Measurements from ENCODE around the gene ACBD4.

DNA sequence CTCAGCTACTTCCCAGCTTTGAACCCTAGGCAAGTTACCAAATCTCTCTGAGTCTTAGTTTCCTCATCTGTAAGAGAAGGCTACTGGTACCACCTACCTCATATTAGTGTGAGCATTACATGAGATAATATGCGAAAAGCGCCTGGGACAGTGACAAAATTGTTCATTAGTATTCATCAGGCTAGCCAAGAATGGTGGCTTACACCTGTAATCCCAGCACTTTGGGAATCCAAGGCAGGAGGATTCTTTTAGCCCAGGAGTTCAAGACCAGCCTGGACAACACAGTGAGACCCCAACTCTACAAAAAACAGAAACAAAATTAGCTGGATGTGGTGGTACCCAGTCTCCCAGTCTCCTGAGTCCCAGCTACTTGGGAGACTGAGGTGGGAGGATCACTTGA, 6.5 kb upstream of the ACBD4 start:
- TF ChIP-seq, protein P1, sequence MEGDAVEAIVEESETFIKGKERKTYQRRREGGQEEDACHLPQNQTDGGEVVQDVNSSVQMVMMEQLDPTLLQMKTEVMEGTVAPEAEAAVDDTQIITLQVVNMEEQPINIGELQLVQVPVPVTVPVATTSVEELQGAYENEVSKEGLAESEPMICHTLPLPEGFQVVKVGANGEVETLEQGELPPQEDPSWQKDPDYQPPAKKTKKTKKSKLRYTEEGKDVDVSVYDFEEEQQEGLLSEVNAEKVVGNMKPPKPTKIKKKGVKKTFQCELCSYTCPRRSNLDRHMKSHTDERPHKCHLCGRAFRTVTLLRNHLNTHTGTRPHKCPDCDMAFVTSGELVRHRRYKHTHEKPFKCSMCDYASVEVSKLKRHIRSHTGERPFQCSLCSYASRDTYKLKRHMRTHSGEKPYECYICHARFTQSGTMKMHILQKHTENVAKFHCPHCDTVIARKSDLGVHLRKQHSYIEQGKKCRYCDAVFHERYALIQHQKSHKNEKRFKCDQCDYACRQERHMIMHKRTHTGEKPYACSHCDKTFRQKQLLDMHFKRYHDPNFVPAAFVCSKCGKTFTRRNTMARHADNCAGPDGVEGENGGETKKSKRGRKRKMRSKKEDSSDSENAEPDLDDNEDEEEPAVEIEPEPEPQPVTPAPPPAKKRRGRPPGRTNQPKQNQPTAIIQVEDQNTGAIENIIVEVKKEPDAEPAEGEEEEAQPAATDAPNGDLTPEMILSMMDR (IDR thresholded peaks at IDR 0.05), result no peak
- TF ChIP-seq POLR2A (IDR thresholded peaks at IDR 0.05), result no peak
